ENCODE measurements around the gene LPGAT1.

Gene LPGAT1

GRCh38 chr1:211713231-211713630 lies 117.3 kb downstream of the LPGAT1 start:
- no peak for DNase-seq

GRCh38 chr1:211711315-211711705 lies 119.3 kb downstream of the LPGAT1 start:
- Histone ChIP-seq H3K4me1 (no peaks in the 10 kb centered on the region), H3K27me3 (no peaks in the 10 kb centered on the region), H3K4me3 (ENCODE audit: low read depth, low read length) (no peak overlapping the region), H3K36me3 (no peaks in the 10 kb centered on the region), H3K9me3 (no peaks in the 10 kb centered on the region)
- no peak for DNase-seq
- no peak for TF ChIP-seq CTCF (IDR thresholded peaks at IDR 0.05; ENCODE audit: low read depth, low read length)

More at GRCh38 chr1:211713231-211713630, 117.3 kb downstream of the LPGAT1 start:
- Histone ChIP-seq H3K4me3 (ENCODE audit: low read depth, low read length) (no peak overlapping the region), H3K36me3 (no peaks in the 10 kb centered on the region), H3K4me1 (no peaks in the 10 kb centered on the region), H3K9me3 (no peaks in the 10 kb centered on the region), H3K27me3 (no peaks in the 10 kb centered on the region)
- no peak for TF ChIP-seq CTCF (IDR thresholded peaks at IDR 0.05; ENCODE audit: low read depth, low read length)

GRCh38 chr1:211710566-211711314 lies 119.8 kb downstream of the LPGAT1 start:
- no peaks in the 10 kb centered on the region for H3K36me3 ChIP-seq
- H3K4me3 ChIP-seq (ENCODE audit: low read depth, low read length): no peak overlapping the region
- no peaks in the 10 kb centered on the region for H3K9me3 ChIP-seq
- no peaks in the 10 kb centered on the region for H3K27me3 ChIP-seq
- TF ChIP-seq CTCF (IDR thresholded peaks at IDR 0.05; ENCODE audit: low read depth, low read length): no peak
- no peaks in the 10 kb centered on the region for H3K4me1 ChIP-seq
- no peak for DNase-seq

GRCh38 chr1:211708926-211709325 lies 121.6 kb downstream of the LPGAT1 start:
- Histone ChIP-seq H3K36me3 (no peaks in the 10 kb centered on the region), H3K4me1 (no peaks in the 10 kb centered on the region), H3K9me3 (no peaks in the 10 kb centered on the region), H3K4me3 (ENCODE audit: low read depth, low read length) (no peak overlapping the region), H3K27me3 (no peaks in the 10 kb centered on the region)
- no peak for DNase-seq
- no peak for TF ChIP-seq CTCF (IDR thresholded peaks at IDR 0.05; ENCODE audit: low read depth, low read length)

- no peaks in the 10 kb centered on the region for H3K9me3 ChIP-seq
- no peaks in the 10 kb centered on the region for H3K36me3 ChIP-seq
- DNase-seq: no peak
- no peak overlapping the region for H3K4me3 ChIP-seq (ENCODE audit: low read depth, low read length)
- no peak for TF ChIP-seq CTCF (IDR thresholded peaks at IDR 0.05; ENCODE audit: low read depth, low read length)
- H3K27me3 ChIP-seq: no peaks in the 10 kb centered on the region
- H3K4me1 ChIP-seq: no peaks in the 10 kb centered on the region
These were observed 122.6 kb downstream of the LPGAT1 start for GRCh38 chr1:211708006-211708405.

- no peak for TF ChIP-seq CTCF (IDR thresholded peaks at IDR 0.05; ENCODE audit: low read depth, low read length)
- DNase-seq: no peak
- H3K9me3 ChIP-seq: no peaks in the 10 kb centered on the region
These were observed 125.0 kb downstream of the LPGAT1 start for GRCh38 chr1:211705467-211706091.

More at GRCh38 chr1:211705467-211706091, 125.0 kb downstream of the LPGAT1 start:
- H3K36me3 ChIP-seq: no peaks in the 10 kb centered on the region
- no peak overlapping the region for H3K4me3 ChIP-seq (ENCODE audit: low read depth, low read length)
- no peaks in the 10 kb centered on the region for H3K4me1 ChIP-seq
- H3K27me3 ChIP-seq: no peaks in the 10 kb centered on the region
